ENCODE measurements around the gene SASH1. TPM values are rescaled to one million over a fixed set of nuclear protein-coding genes. Genes with fewer than 3 reads are reported as not detected.

Gene SASH1
- total RNA-seq, 1 experiment from 2014 or later, result 27.4 TPM

GRCh38 chr6:148543540-148543939 lies 200.9 kb downstream of the SASH1 start:
- DNase-seq (ENCODE audit: low spot score) (no peak), ATAC-seq (no peak)
- H3K4me1 Mint-ChIP-seq, result peaks cover 3% of the 10 kb centered on the region
- CTCF ChIA-PET, result no interaction called here
- no peak for TF ChIP-seq HMGXB4 (CRISPR knock-in tag; IDR thresholded peaks at IDR 0.05)
- no peak for TF ChIP-seq PRDM15 (CRISPR knock-in tag; IDR thresholded peaks at IDR 0.05)
- TF ChIP-seq NR2C2 (CRISPR knock-in tag; IDR thresholded peaks at IDR 0.05), result no peak
- no peak for TF ChIP-seq SMAD3 (CRISPR knock-in tag; IDR thresholded peaks at IDR 0.05; ENCODE audit: borderline replicate concordance)
- TF ChIP-seq E2F4 (CRISPR knock-in tag; IDR thresholded peaks at IDR 0.05; ENCODE audit: borderline replicate concordance, low read depth), result no peak
- no peak for TF ChIP-seq ZBTB43 (CRISPR knock-in tag; IDR thresholded peaks at IDR 0.05)
- no peak for TF ChIP-seq MYBL2 (CRISPR knock-in tag; IDR thresholded peaks at IDR 0.05)
- TF ChIP-seq CTCF (IDR thresholded peaks at IDR 0.05), result no peak
- no peak for TF ChIP-seq ZNF425 (CRISPR knock-in tag; conservative IDR thresholded peaks at IDR 0.05)
- TF ChIP-seq ZNF423 (CRISPR knock-in tag; IDR thresholded peaks at IDR 0.05), result no peak
- TF ChIP-seq GRHL2 (CRISPR knock-in tag; IDR thresholded peaks at IDR 0.05; ENCODE audit: insufficient replicate concordance, severe bottlenecking), result no peak
- no peak for TF ChIP-seq SMAD4 (CRISPR knock-in tag; IDR thresholded peaks at IDR 0.05)
- H3K9me3 Mint-ChIP-seq, result no peaks in the 10 kb centered on the region
- no peaks in the 10 kb centered on the region for H3K27me3 Mint-ChIP-seq (ENCODE audit: low read depth)
- no peak overlapping the region for H3K27ac Mint-ChIP-seq
- H3K4me3 Mint-ChIP-seq, result no peak overlapping the region
- POLR2A ChIA-PET, result no interaction called here
- peaks cover 59% of the 10 kb centered on the region for H3K36me3 Mint-ChIP-seq

GRCh38 chr6:148544421-148544820 lies 201.8 kb downstream of the SASH1 start:
- no peaks in the 10 kb centered on the region for H3K4me1 Mint-ChIP-seq
- H3K4me3 Mint-ChIP-seq, result no peak overlapping the region
- peaks cover 65% of the 10 kb centered on the region for H3K36me3 Mint-ChIP-seq
- ChIA-PET CTCF (interaction anchor here (0.6 kb wide), 1 partner anchor 256 kb away, joined by 3 read pairs; no protein-coding TSS in a partner anchor), POLR2A (no interaction called here)
- no peak for DNase-seq (ENCODE audit: low spot score)
- H3K9me3 Mint-ChIP-seq, result no peaks in the 10 kb centered on the region
- no peak for ATAC-seq
- H3K27me3 Mint-ChIP-seq (ENCODE audit: low read depth), result no peaks in the 10 kb centered on the region
- H3K27ac Mint-ChIP-seq, result no peak overlapping the region
- TF ChIP-seq ATF2 (CRISPR knock-in tag; IDR thresholded peaks at IDR 0.05; ENCODE audit: borderline replicate concordance, low read depth), result no peak
- TF ChIP-seq TP53 (CRISPR knock-in tag; IDR thresholded peaks at IDR 0.05), result no peak
- no peak for TF ChIP-seq ZNF425 (CRISPR knock-in tag; conservative IDR thresholded peaks at IDR 0.05)
- no peak for TF ChIP-seq OVOL2 (CRISPR knock-in tag; IDR thresholded peaks at IDR 0.05; ENCODE audit: borderline replicate concordance)
- TF ChIP-seq PREB (CRISPR knock-in tag; IDR thresholded peaks at IDR 0.05; ENCODE audit: borderline replicate concordance), result no peak
- TF ChIP-seq ZNF121 (CRISPR knock-in tag; IDR thresholded peaks at IDR 0.05), result no peak

All from WTC11 (cell line).